ENCODE results near the gene ADAMTS19.

The ADAMTS19 gene

GRCh38 chr5:129672006-129672405 is 211.9 kb downstream of the ADAMTS19 start:
- no peak overlapping the region for H3K9ac ChIP-seq (ENCODE audit: low read length)
- H3K4me1 ChIP-seq (ENCODE audit: insufficient read depth, low read length, severe bottlenecking) = peaks cover 9% of the 10 kb centered on the region
- no peaks in the 10 kb centered on the region for H3K27me3 ChIP-seq (ENCODE audit: insufficient read depth, low read length)
- H3K79me2 ChIP-seq (ENCODE audit: insufficient read depth, low read length) = no peaks in the 10 kb centered on the region
- H2AFZ ChIP-seq (ENCODE audit: low read length) = no peak overlapping the region
- no peak overlapping the region for H3K4me2 ChIP-seq (ENCODE audit: low read length)
- H4K20me1 ChIP-seq (ENCODE audit: insufficient read depth, low read length) = no peaks in the 10 kb centered on the region
- no peaks in the 10 kb centered on the region for H3K9me2 ChIP-seq (ENCODE audit: low read depth, low read length)
- TF ChIP-seq EZH2 (IDR thresholded peaks at IDR 0.05; ENCODE audit: borderline replicate concordance, low read length) = no peak
- TF ChIP-seq CTCF (IDR thresholded peaks at IDR 0.05; ENCODE audit: low read length) = no peak
- no peaks in the 10 kb centered on the region for H3K36me3 ChIP-seq (ENCODE audit: insufficient read depth, low read length)
- no peaks in the 10 kb centered on the region for H3K9me3 ChIP-seq (ENCODE audit: low read length)
- no peaks in the 10 kb centered on the region for H3F3A ChIP-seq (ENCODE audit: insufficient read depth, low read length)
- H3K4me3 ChIP-seq (ENCODE audit: low read depth, low read length, poor library complexity, severe bottlenecking) = no peak overlapping the region
- no peak overlapping the region for H3K27ac ChIP-seq (ENCODE audit: low read depth, low read length, poor library complexity, severe bottlenecking)

- Histone ChIP-seq H3K4me1 (ENCODE audit: insufficient read depth, low read length, severe bottlenecking) (no peaks in the 10 kb centered on the region), H3K4me3 (ENCODE audit: low read depth, low read length, poor library complexity, severe bottlenecking) (no peak overlapping the region), H3K27me3 (ENCODE audit: insufficient read depth, low read length) (no peaks in the 10 kb centered on the region), H3K9ac (ENCODE audit: low read length) (no peak overlapping the region), H2AFZ (ENCODE audit: low read length) (no peak overlapping the region), H3K79me2 (ENCODE audit: insufficient read depth, low read length) (no peaks in the 10 kb centered on the region), H3K9me3 (ENCODE audit: low read length) (no peaks in the 10 kb centered on the region), H3K4me2 (ENCODE audit: low read length) (no peak overlapping the region), H3F3A (ENCODE audit: insufficient read depth, low read length) (no peaks in the 10 kb centered on the region), H4K20me1 (ENCODE audit: insufficient read depth, low read length) (no peaks in the 10 kb centered on the region), H3K36me3 (ENCODE audit: insufficient read depth, low read length) (no peaks in the 10 kb centered on the region), H3K27ac (ENCODE audit: low read depth, low read length, poor library complexity, severe bottlenecking) (no peak overlapping the region), H3K9me2 (ENCODE audit: low read depth, low read length) (no peaks in the 10 kb centered on the region)
- TF ChIP-seq EZH2 (IDR thresholded peaks at IDR 0.05; ENCODE audit: borderline replicate concordance, low read length) (no peak), CTCF (IDR thresholded peaks at IDR 0.05; ENCODE audit: low read length) (no peak)
These were observed 219.6 kb downstream of the ADAMTS19 start for GRCh38 chr5:129679671-129680070.

- H3K27me3 ChIP-seq (ENCODE audit: insufficient read depth, low read length) = no peaks in the 10 kb centered on the region
- no peaks in the 10 kb centered on the region for H3K9me3 ChIP-seq (ENCODE audit: low read length)
- H3K27ac ChIP-seq (ENCODE audit: low read depth, low read length, poor library complexity, severe bottlenecking) = no peak overlapping the region
- no peaks in the 10 kb centered on the region for H3K36me3 ChIP-seq (ENCODE audit: insufficient read depth, low read length)
- no peaks in the 10 kb centered on the region; the same call in 1 of the 2 replicates for H3F3A ChIP-seq (ENCODE audit: insufficient read depth, low read length)
- H3K4me1 ChIP-seq (ENCODE audit: insufficient read depth, low read length, severe bottlenecking) = no peaks in the 10 kb centered on the region
- no peak overlapping the region for H3K9ac ChIP-seq (ENCODE audit: low read length)
- no peak overlapping the region for H3K4me3 ChIP-seq (ENCODE audit: low read depth, low read length, poor library complexity, severe bottlenecking)
- no peaks in the 10 kb centered on the region for H3K79me2 ChIP-seq (ENCODE audit: insufficient read depth, low read length)
- no peak overlapping the region for H2AFZ ChIP-seq (ENCODE audit: low read length)
- TF ChIP-seq EZH2 (IDR thresholded peaks at IDR 0.05; ENCODE audit: borderline replicate concordance, low read length) (no peak), CTCF (IDR thresholded peaks at IDR 0.05; ENCODE audit: low read length) (no peak)
- H4K20me1 ChIP-seq (ENCODE audit: insufficient read depth, low read length) = no peaks in the 10 kb centered on the region
- no peaks in the 10 kb centered on the region for H3K9me2 ChIP-seq (ENCODE audit: low read depth, low read length)
- H3K4me2 ChIP-seq (ENCODE audit: low read length) = no peak overlapping the region
These were observed 227.8 kb downstream of the ADAMTS19 start for GRCh38 chr5:129687941-129688340.

Data from OCI-LY1 (cell line).